Adrenal gland (tissue), 12 donors: ENCODE measurements around the gene VEPH1. TPM values are rescaled to one million over a fixed set of nuclear protein-coding genes. Genes with fewer than 3 reads are reported as not detected.
"Not testable (repeated sequence)": the region's sequence is repeated elsewhere in the genome, so short reads cannot be mapped to it uniquely, and the experiment has no call there.

Experiments used
- DNase-seq, 7 donors: peaks; one replicate each; pipeline ENCODE4 v3.0.0-alpha.2; 2019 to 2020
- H3K27ac ChIP-seq, 5 donors: fragments of 200-600 bp; sonication (generic) in 4 of 5; 1 replicate in 3 of 5; 2 replicates in 2 of 5; pipeline versions ENCODE4 v1.5.1 to v1.8.0; 2016 to 2020; ENCODE audit warnings: mild to moderate bottlenecking in 1 of 5
- H3K27me3 ChIP-seq: fragments of 200-600 bp; 2 replicates; pipeline ENCODE4 v1.8.0; 2021
- H3K36me3 ChIP-seq, 2 donors: fragments of 200-600 bp; replicated peaks in 1 of 2; 1 replicate in 1 of 2; 2 replicates in 1 of 2; pipeline versions ENCODE4 v1.5.1 to v1.8.0; 2018 to 2022
- H3K4me1 ChIP-seq, 2 donors: fragments of 200-600 bp; replicated peaks in 1 of 2; 1 replicate in 1 of 2; 2 replicates in 1 of 2; pipeline versions ENCODE4 v1.5.1 to v1.8.0; 2018 to 2021
- H3K4me3 ChIP-seq, 4 donors: fragments of 200-600 bp; sonication (generic) in 3 of 4; one replicate each; pipeline ENCODE4 v1.5.1; 2016 to 2018
- H3K9me3 ChIP-seq, 3 donors: fragments of 200-600 bp; sonication (generic) in 1 of 3; replicated peaks in 1 of 3; 1 replicate in 2 of 3; 2 replicates in 1 of 3; pipeline versions ENCODE4 v1.5.1 to v1.8.0; 2016 to 2021
- POLR2A ChIP-seq, 2 donors: fragments of 450-650 bp; IDR thresholded peaks; one replicate each; pipeline ENCODE4 v1.6.1; 2017; ENCODE audit warnings: antibody characterized with exemption in 2 of 2, mild to moderate bottlenecking in 2 of 2, moderate library complexity in 1 of 2
- WGBS, 4 donors: extraction: QIAGEN DNeasy Blood & Tissue Kit in 2 of 4; methylation state at CpG; one replicate each; pipeline versions ENCODE4 v1.1.5 to v1.1.7; 2013 to 2017; 5-methylcytosine and 5-hydroxymethylcytosine counted together
- intact Hi-C, 2 donors: fragments of 100-400 bp; cut with DNase I; formaldehyde crosslinking; loops; one replicate each; pipeline versions ENCODE4 v1.14.1 to v1.15.0; 2022 to 2023
- polyA plus RNA-seq, 3 donors: library from polyadenylated mRNA; stranded (reverse); fragments of 200-250 nt in 2 of 3; fragments of 350-450 nt in 1 of 3; fragmentation: Illumina TruSeq in 1 of 3; extraction: RNeasy Lipid Tissue Mini Kit (QIAGEN cat#74804) in 1 of 3; gene quantifications; one replicate each; pipeline ENCODE4 v1.2.3, GENCODE V29; 2013 to 2014
- total RNA-seq, 9 donors: library from RNA; depleted of rRNA in 4 of 9; stranded (reverse); fragments of >200 nt in 4 of 9; fragments of 120-200 nt in 1 of 9; fragmentation: NEBNext Ultra II Directional in 1 of 9; extraction: Animal tissue kit (Norgen Biotek cat#: 25700) in 1 of 9; gene quantifications; one replicate each; pipeline versions ENCODE4 v1.1.0 to v1.2.4, GENCODE V29; 2013 to 2023
- TF ChIP-seq, protein P1 (sequence below), 6 experiments: fragments of 450-650 bp in 4 of 6; fragments of 200-600 bp in 2 of 6; sonication (generic) in 1 of 6; IDR thresholded peaks; 1 replicate in 5 of 6; 2 replicates in 1 of 6; pipeline versions ENCODE4 v1.5.1 to v1.8.0; 2016 to 2021; ENCODE audit warnings: antibody characterized with exemption in 6 of 6, mild to moderate bottlenecking in 2 of 6, moderate library complexity in 1 of 6
- donor health status: healthy with polysubstance abuse.
- donor health status: Bipolar disorder and iron deficiency.
- donor health status: DM: yes; HTN: yes; CAD: no.
- donor health status: DM: no; HTN: no; CAD: no.
- donor health status: DM: no; HTN: no; CAD: no.
- donor health status: DM: yes; HTN: yes; CAD: no.

Gene VEPH1
- total and polyA plus RNA-seq, 12 donors, result 16.0 to 124 (median 55.2) TPM

DNA sequence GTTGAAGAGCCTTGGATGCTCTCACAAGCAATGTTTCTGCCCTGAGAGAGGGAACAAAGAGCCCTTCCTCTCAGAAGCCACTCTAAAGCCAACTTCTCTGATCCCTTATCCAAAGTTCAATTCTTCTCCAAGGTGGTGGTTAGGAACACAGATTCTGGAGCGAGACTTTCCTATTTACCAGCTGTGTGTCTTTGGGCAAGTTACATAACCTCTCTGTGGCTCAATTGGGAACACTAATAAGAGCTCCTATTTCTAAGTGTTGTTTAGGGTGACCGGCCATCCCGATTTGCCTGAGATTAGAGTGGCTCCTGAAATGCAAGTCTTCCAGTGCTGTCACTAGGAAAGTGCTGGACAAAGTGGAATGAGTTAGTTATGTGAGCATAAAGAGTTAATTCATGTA lies 175.4 kb downstream of the VEPH1 start:
- Histone ChIP-seq H3K4me1 (peaks cover 0 to 3% of the 10 kb centered on the region in 2 donors), H3K4me3 (no peak overlapping the region), H3K9me3 (no peaks in the 10 kb centered on the region), H3K27me3 (no peaks in the 10 kb centered on the region), H3K36me3 (no peaks in the 10 kb centered on the region), H3K27ac (no peak overlapping the region)
- DNase-seq, result no peak
- WGBS, 4 donors, result 91 to 97% (median 93%) methylated on average over 3 of the region's 3 CpGs
- TF ChIP-seq, protein P1, sequence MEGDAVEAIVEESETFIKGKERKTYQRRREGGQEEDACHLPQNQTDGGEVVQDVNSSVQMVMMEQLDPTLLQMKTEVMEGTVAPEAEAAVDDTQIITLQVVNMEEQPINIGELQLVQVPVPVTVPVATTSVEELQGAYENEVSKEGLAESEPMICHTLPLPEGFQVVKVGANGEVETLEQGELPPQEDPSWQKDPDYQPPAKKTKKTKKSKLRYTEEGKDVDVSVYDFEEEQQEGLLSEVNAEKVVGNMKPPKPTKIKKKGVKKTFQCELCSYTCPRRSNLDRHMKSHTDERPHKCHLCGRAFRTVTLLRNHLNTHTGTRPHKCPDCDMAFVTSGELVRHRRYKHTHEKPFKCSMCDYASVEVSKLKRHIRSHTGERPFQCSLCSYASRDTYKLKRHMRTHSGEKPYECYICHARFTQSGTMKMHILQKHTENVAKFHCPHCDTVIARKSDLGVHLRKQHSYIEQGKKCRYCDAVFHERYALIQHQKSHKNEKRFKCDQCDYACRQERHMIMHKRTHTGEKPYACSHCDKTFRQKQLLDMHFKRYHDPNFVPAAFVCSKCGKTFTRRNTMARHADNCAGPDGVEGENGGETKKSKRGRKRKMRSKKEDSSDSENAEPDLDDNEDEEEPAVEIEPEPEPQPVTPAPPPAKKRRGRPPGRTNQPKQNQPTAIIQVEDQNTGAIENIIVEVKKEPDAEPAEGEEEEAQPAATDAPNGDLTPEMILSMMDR (IDR thresholded peaks at IDR 0.05), result no peak
- no peak for TF ChIP-seq POLR2A (IDR thresholded peaks at IDR 0.05)
- intact Hi-C loops, result no loop called here

GRCh38 chr3:157327018-157327417 lies 176.2 kb downstream of the VEPH1 start:
- no peaks in the 10 kb centered on the region for H3K36me3 ChIP-seq
- intact Hi-C loops, result no loop called here
- no peak overlapping the region for H3K27ac ChIP-seq
- H3K4me3 ChIP-seq, result no peak overlapping the region
- TF ChIP-seq, protein P1 (IDR thresholded peaks at IDR 0.05), result no peak
- no peak for TF ChIP-seq POLR2A (IDR thresholded peaks at IDR 0.05)
- H3K9me3 ChIP-seq, result no peaks in the 10 kb centered on the region
- WGBS, 4 donors, result 89 to 100% (median 92%) methylated on average over 1 of the region's 1 CpG
- H3K27me3 ChIP-seq, result no peaks in the 10 kb centered on the region
- peaks cover 0 to 3% of the 10 kb centered on the region in 2 donors for H3K4me1 ChIP-seq
- DNase-seq, result no peak

DNA sequence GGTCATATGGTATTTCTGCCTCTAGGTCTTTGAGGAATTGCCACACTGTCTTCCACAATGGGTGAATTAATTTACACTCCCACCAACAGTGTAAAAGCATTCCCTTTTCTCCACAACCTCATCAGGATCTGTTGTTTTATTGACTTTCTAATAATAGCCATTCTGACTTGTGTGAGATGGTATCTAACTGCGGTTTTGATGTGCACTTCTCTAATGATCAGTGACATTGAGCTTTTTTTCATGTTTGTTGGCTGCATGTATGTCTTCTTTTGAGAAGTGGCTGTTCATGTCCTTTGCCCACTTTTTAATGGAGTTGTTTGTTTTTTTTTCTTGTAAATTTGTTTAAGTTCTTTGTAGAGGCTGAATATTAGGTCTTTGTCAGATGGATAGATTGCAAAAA lies 178.3 kb downstream of the VEPH1 start:
- DNase-seq, H3K36me3 ChIP-seq, H3K27ac ChIP-seq, H3K4me3 ChIP-seq, intact Hi-C loops, H3K27me3 ChIP-seq, H3K4me1 ChIP-seq, H3K9me3 ChIP-seq: not testable (repeated sequence)
- 88 to 100% (median 91%) methylated on average over 1 of the region's 1 CpG for WGBS, 4 donors

DNA sequence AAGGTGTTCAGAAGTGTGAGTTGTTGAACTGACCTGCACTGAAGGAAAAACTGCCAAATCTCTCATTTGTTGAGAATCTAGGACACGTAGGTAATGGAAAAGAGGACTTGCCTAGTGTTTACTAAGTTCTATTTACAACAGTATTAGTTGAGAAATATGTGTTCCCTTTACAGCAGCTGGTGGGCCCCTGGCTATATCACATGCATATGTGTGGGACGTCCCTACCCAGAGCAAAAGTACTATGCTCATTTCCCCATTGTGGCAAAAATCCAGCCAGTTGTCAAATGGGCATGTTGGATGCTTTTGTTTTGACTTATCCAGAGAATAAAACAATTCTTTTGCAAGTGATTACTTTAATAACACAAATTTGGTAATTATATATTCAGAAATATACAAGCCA lies 179.9 kb downstream of the VEPH1 start:
- 88 to 91% (median 91%) methylated on average over 2 of the region's 2 CpGs for WGBS, 4 donors
- Histone ChIP-seq H3K27me3 (no peaks in the 10 kb centered on the region), H3K36me3 (no peaks in the 10 kb centered on the region), H3K4me1 (no peaks in the 10 kb centered on the region), H3K27ac (no peak overlapping the region), H3K4me3 (no peak overlapping the region), H3K9me3 (no peaks in the 10 kb centered on the region)
- TF ChIP-seq, protein P1 (IDR thresholded peaks at IDR 0.05), result no peak
- TF ChIP-seq POLR2A (IDR thresholded peaks at IDR 0.05), result no peak
- no peak for DNase-seq
- intact Hi-C loops, result no loop called here

GRCh38 chr3:157319672-157320071 lies 183.5 kb downstream of the VEPH1 start:
- no peaks in the 10 kb centered on the region for H3K27me3 ChIP-seq
- intact Hi-C loops, result no loop called here
- peaks cover 0 to 5% of the 10 kb centered on the region in 2 donors for H3K4me1 ChIP-seq
- H3K27ac ChIP-seq, result no peak overlapping the region
- no peaks in the 10 kb centered on the region for H3K9me3 ChIP-seq
- no peak overlapping the region for H3K4me3 ChIP-seq
- DNase-seq, result no peak
- no peaks in the 10 kb centered on the region for H3K36me3 ChIP-seq
- TF ChIP-seq, protein P1 (IDR thresholded peaks at IDR 0.05), result no peak
- TF ChIP-seq POLR2A (IDR thresholded peaks at IDR 0.05), result no peak
